ENCODE data around the gene SYT9. TPM values are rescaled to one million over a fixed set of nuclear protein-coding genes. Genes with fewer than 3 reads are reported as not detected.
A peak's percentile ranks its signal among the peaks of the same experiment; 100 is the strongest.

SYT9 gene
- total RNA-seq, 2 donors from 2014 or later, result 0.81 to 2.2 TPM

DNA sequence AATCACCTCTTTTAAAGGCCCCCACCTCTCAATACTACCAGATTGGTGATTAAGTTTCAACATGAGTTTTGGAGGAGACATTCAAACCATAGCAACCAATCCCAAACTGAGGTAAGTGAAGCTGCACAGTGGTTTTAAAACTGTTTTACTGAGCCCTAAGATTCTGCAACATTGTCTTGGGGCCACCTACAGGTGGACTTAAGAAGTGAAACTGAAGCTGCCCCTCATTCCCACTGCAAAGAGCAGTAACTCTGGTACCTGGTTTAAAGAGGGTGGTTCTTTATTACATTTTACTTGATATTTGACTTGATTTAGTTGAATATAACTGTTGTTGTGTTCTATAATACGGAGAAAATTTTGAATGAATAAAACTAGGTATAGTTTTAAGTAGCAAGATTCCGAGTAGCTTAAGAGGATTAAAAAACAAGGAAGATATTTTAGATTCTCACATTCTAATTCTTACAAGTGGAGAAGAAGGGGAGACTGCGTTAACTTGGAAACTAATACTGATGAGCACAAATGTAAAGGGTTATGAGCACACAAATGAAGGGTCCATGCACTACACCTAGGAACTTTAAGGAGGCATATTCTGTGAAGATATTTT, 26.7 kb downstream of the SYT9 start:
- TF ChIP-seq, protein P1, sequence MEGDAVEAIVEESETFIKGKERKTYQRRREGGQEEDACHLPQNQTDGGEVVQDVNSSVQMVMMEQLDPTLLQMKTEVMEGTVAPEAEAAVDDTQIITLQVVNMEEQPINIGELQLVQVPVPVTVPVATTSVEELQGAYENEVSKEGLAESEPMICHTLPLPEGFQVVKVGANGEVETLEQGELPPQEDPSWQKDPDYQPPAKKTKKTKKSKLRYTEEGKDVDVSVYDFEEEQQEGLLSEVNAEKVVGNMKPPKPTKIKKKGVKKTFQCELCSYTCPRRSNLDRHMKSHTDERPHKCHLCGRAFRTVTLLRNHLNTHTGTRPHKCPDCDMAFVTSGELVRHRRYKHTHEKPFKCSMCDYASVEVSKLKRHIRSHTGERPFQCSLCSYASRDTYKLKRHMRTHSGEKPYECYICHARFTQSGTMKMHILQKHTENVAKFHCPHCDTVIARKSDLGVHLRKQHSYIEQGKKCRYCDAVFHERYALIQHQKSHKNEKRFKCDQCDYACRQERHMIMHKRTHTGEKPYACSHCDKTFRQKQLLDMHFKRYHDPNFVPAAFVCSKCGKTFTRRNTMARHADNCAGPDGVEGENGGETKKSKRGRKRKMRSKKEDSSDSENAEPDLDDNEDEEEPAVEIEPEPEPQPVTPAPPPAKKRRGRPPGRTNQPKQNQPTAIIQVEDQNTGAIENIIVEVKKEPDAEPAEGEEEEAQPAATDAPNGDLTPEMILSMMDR (conservative IDR thresholded peaks at IDR 0.05), result peak; percentile 84
- Mint-ChIP-seq H3K27me3 (ENCODE audit: insufficient read depth) (no peaks in the 10 kb centered on the region), H3K27ac (no peak overlapping the region), H3K4me1 (peaks cover 13% of the 10 kb centered on the region), H3K4me3 (no peak overlapping the region), H3K36me3 (ENCODE audit: low read depth) (no peaks in the 10 kb centered on the region), H3K9me3 (no peaks in the 10 kb centered on the region)
- 43 to 54% methylated on average over 2 to 3 of the region's 3 CpGs for WGBS, 2 experiments (ENCODE audit: insufficient coverage in 1 of 2, insufficient read length in 1 of 2)
- Histone ChIP-seq H3K27me3 (ENCODE audit: control insufficient read depth, insufficient read depth, low read length, poor library complexity, severe bottlenecking) (no peaks in the 10 kb centered on the region), H3K9ac (ENCODE audit: extremely low read depth, low read length, poor library complexity, severe bottlenecking) (no peak overlapping the region), H3K27ac (ENCODE audit: low read depth, low read length) (no peak overlapping the region), H3K9me3 (ENCODE audit: control insufficient read depth, low read length) (no peaks in the 10 kb centered on the region), H3K36me3 (ENCODE audit: control insufficient read depth, insufficient read depth, low read length) (no peaks in the 10 kb centered on the region), H3K4me1 (ENCODE audit: control insufficient read depth, insufficient read depth, low read length) (no peaks in the 10 kb centered on the region), H3K4me3 (ENCODE audit: low read length) (no peak overlapping the region)
- peak; percentile 73 for DNase-seq

DNA sequence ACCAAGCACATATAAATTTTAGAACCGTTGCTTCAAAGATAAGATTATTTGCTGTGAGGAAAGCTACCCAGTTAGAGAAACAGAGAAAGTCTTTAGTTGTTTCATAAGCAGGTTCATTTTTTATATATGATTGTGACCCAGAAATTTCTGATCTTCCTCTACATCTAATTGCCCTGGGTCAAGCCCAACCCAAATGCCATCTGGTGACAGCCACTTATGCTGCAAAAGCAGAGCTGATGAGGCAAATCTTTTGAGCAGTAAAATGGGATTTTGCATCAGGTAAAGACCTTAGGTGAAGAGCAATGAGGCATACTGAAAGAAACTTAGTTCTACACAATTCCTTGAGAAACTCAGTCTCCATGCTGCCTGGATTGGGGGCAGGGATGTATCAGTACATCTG, 28.0 kb downstream of the SYT9 start:
- 100% methylated on average over 1 of the region's 1 CpG; no CpG with 5 or more reads in 1 of the 2 experiments for WGBS, 2 experiments (ENCODE audit: insufficient coverage in 1 of 2, insufficient read length in 1 of 2)
- TF ChIP-seq, protein P1 (conservative IDR thresholded peaks at IDR 0.05), result no peak
- Mint-ChIP-seq H3K4me3 (no peak overlapping the region), H3K27ac (no peak overlapping the region), H3K27me3 (ENCODE audit: insufficient read depth) (no peaks in the 10 kb centered on the region), H3K4me1 (peaks cover 12% of the 10 kb centered on the region), H3K36me3 (ENCODE audit: low read depth) (no peaks in the 10 kb centered on the region), H3K9me3 (peaks cover under 1% of the 10 kb centered on the region)
- H3K4me3 ChIP-seq (ENCODE audit: low read length), result no peak overlapping the region
- H3K27me3 ChIP-seq (ENCODE audit: control insufficient read depth, insufficient read depth, low read length, poor library complexity, severe bottlenecking), result no peaks in the 10 kb centered on the region
- H3K9me3 ChIP-seq (ENCODE audit: control insufficient read depth, low read length), result peaks cover under 1% of the 10 kb centered on the region
- H3K9ac ChIP-seq (ENCODE audit: extremely low read depth, low read length, poor library complexity, severe bottlenecking), result no peak overlapping the region
- H3K27ac ChIP-seq (ENCODE audit: low read depth, low read length), result no peak overlapping the region
- no peak for DNase-seq
- H3K4me1 ChIP-seq (ENCODE audit: control insufficient read depth, insufficient read depth, low read length), result no peaks in the 10 kb centered on the region
- no peaks in the 10 kb centered on the region for H3K36me3 ChIP-seq (ENCODE audit: control insufficient read depth, insufficient read depth, low read length)

DNA sequence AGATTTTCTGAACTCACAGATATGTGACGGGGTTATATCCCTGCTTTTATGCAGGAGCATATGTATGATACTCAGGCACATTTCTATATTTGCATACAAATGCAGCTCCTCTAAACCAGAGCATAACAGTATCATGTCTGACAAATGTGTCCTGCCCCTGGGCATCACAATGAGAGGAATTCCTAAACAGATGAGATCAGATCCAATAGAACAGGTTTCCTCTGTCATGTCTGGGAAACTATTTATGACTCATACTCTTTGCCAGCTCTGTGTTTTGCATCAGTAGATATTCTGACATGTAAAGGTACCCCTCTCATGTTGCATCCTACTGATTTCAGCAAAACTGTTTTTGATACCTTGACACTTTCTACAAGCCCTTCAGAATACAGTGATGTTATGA, 29.4 kb downstream of the SYT9 start:
- peaks cover 15% of the 10 kb centered on the region for H3K9me3 ChIP-seq (ENCODE audit: control insufficient read depth, low read length)
- Mint-ChIP-seq H3K27me3 (ENCODE audit: insufficient read depth) (no peaks in the 10 kb centered on the region), H3K27ac (no peak overlapping the region), H3K4me1 (no peaks in the 10 kb centered on the region), H3K9me3 (peaks cover 13% of the 10 kb centered on the region), H3K4me3 (no peak overlapping the region), H3K36me3 (ENCODE audit: low read depth) (no peaks in the 10 kb centered on the region)
- no peaks in the 10 kb centered on the region for H3K4me1 ChIP-seq (ENCODE audit: control insufficient read depth, insufficient read depth, low read length)
- no peaks in the 10 kb centered on the region for H3K27me3 ChIP-seq (ENCODE audit: control insufficient read depth, insufficient read depth, low read length, poor library complexity, severe bottlenecking)
- DNase-seq, result no peak
- no peak overlapping the region for H3K9ac ChIP-seq (ENCODE audit: extremely low read depth, low read length, poor library complexity, severe bottlenecking)
- H3K4me3 ChIP-seq (ENCODE audit: low read length), result no peak overlapping the region
- TF ChIP-seq, protein P1 (conservative IDR thresholded peaks at IDR 0.05), result no peak
- H3K36me3 ChIP-seq (ENCODE audit: control insufficient read depth, insufficient read depth, low read length), result no peaks in the 10 kb centered on the region
- no peak overlapping the region for H3K27ac ChIP-seq (ENCODE audit: low read depth, low read length)
- WGBS, 2 experiments (ENCODE audit: insufficient coverage in 1 of 2, insufficient read length in 1 of 2), result 83 to 100% methylated on average over 1 of the region's 1 CpG
